ENCODE results near the gene FKBP3.
"Not testable (repeated sequence)": the region's sequence is repeated elsewhere in the genome, so short reads cannot be mapped to it uniquely, and the experiment has no call there.

FKBP3 gene

DNA sequence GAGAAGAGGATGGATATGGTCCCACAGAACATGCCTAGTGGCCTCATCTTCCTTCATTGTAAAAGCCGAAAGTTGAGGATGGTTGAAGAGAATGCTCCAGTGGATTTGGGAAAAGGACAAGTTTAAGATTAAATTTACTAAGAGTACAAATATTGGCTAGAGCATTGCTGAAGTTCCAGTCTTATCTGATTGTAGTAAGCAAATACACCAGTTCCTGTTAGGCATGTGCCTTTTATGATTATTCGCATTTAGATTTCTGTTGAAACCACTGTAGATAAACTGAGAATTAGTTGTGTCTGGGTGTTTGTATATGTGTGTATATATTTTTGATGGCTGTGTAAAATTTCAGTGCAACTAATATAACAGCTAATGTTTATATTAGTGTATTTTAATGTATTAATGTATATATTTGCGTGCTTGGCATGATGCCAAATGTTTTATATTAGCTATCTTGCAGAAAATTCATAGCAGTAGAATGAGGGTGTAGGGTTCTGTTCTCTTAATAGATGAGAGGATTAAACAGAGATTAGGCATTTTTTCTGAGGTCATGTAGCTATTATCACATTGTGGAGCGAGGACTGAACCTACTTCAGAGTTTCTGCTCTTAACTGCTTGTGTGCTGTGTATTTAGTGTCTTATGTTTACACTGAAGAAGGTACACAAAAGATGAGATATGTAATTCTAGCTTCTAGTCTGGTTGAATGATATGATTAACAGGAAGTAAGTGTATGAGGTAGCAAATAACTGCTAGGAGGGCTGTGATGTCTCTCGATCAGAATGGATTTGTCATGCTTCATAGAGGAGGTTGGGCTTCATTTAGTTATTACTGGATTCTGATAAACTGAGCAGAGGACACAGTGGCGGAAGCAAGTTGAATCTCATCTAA is 21.1 kb downstream of the FKBP3 start:
- DNase-seq (ENCODE audit: low read depth) = no peak

DNA sequence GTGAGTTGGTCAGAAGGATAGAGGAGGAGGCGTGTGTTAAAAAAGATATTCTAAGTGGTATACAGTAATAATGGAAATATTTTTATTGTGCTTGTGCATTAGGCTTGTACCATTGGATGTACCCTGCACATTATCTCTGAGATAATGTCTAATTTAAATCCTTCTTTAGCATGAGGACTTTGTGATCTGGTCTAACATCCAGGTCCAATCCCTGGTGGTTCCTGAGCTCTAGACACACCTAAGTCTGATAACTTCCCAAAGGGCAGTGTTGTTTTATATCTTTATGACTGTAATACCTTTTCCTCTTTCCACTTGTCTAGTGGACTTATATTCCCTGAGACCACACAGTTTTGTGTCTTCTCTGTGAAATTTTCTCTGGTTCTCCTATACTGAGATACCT is 29.7 kb downstream of the FKBP3 start:
- no peak for DNase-seq (ENCODE audit: low read depth)

DNA sequence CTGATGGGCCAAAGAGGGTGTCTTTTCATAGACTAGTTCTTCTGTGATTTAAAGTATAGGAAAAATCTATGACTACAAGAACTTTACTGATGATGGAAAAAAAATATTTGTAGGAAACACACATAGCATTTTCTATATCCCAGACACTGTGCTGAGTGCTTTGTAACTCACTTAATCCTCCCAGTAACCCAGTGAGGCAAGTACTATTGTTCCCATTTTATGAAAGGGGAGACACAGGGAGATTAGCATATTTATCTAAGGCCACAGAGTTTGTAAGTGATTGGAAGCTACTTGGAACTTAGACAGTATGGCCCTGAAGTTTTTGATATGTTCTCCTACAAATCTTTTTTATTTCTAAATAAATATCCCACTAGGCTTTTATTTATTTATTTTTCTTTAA is 30.5 kb downstream of the FKBP3 start:
- DNase-seq (ENCODE audit: low read depth) = no peak

DNA sequence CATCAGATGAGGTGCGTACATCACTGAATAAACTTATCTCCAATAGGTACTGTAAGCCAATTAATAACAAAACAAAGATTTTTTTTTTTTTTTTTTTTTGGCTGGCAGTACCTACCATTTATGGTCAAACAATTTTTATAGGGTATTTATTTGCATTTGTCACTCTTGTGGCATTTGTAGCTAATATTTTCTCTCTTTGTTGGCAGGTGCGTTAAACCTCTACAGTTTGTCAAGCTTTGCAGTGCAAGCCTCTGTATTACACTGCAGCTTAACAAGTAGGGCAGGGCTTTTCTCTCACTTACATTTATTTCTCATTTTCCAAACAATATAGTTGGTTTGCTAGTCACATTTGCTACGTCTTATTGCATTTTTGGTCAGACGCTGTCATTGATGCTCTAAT is 38.1 kb downstream of the FKBP3 start:
- DNase-seq (ENCODE audit: low read depth) = no peak

DNA sequence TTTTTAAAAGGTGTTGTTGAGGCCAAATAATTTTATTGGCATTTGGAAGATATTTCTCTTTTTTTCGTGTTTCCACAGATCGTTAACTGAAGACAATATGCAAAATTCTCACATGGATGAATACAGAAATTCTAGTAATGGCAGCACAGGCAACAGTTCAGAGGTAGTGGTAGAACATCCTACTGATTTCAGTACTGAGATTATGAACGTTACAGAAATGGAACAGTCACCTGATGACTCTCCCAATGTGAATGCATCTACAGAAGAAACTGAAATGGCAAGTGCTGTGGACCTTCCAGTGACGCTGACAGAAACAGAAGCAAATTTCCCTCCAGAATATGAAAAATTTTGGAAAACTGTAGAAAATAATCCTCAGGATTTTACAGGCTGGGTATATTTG is 39.1 kb downstream of the FKBP3 start:
- DNase-seq (ENCODE audit: low read depth) = no peak

DNA sequence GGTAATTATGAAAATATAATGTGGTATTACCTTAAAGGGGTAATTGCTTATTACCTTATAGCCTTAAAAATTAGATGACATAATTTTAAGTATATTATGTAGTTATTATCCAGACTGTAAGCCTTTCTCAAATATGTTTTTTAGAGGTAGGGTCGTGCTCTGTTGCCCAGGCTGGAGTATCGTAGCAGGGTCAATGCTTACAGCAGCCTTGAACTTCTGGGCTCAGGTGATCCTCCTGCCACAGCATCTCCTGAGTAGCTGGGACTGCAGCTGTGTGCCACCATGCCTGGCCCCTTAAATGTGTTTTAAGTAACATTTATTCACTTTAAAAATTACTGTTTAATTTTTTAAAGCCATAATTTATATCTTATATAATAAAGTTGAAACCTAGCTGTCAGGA is 40.0 kb downstream of the FKBP3 start:
- DNase-seq (ENCODE audit: low read depth) = no peak

DNA sequence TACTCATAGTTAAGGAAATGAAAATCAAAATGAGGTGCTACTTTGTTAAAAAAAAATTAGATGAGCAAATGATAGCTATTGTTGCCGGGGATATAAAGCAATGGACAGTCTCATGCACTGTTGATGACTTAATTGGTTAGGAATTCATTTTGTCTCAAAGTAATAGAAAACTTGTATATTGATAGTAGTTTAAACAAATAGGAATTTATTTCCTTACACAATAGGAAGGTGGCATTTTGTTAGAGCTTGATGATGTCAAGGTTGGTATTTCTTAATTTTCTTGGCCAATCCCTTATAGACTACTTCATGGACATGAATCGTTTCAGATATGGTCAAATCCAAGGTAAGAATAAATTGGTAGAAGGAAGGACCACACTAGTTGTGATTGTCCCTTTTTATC is 42.6 kb downstream of the FKBP3 start:
- no peak for DNase-seq (ENCODE audit: low read depth)

DNA sequence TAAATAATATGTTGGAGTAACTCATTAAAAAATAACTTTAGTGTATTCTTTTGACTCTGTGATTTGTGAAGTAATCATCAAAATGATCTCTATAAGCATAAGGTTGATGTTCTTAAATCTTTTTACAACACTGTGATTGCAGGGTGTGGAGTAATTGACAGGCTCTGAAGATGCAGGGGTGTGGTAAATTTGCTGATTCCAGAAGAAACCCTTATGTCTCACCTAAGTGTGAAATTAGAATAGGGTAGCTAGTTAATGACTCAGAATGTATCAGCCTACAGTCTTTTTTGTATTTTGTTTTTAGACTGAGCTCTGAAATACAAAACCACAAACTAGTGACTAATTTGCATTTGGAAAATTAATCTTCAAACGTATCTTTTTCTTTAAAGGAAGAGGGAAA is 44.5 kb downstream of the FKBP3 start:
- no peak for DNase-seq (ENCODE audit: low read depth)

DNA sequence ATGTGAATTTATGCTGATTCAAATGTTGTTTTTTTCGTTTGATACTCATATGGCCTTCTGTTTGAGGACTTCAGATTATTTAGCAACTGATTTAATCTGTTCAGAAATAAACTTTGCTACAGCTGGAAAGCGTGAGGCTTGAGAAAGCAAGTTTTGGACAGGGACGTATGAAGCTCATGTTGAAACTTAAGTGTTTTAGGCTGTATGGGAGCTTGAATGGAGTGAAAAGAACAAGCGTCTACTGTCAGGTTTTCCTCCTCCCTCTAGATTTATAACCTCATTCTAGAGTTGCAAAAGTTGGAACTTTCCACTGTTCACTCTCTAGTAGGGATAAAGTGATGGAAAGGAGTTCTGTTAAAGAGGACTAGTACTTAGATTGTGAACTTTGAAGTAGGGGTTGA is 49.3 kb downstream of the FKBP3 start:
- DNase-seq (ENCODE audit: low read depth) = no peak

DNA sequence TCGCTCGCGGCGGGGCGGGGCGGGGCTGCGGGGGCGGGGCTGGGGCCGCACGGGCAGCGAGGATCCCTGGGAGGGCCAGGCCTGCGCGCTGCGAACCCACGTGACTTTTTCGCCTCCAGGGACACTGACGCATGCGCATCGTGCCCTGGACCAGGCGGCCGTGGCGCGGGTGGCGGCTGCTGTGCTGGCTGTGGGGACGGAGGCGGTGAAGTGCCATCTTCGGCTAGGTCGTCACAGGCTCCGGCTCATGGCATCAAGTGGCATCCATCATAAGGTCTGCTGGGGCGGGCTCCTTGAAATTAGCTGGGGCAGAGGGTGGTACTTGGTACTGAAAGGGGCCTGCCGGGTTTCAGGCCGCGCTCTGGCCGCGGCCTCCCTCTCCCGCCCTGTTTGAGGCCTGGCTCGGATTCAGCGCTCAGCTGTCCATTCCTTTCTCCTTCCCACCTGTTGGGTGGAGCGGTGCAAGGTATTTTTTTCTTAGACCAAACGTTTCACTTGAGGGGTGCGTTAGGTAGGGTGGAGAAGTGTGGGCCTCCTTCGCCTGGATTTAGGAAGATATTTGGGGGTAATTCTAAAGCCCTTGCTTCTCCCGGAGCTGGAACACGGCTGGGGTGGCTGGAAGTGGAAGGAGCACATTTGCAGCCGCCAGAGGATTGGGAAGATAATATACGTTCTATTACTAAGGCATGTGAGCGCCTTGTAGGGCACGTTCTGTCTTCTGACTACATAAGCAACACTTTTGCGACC is 50.1 kb downstream of the FKBP3 start, which contains the start of gene PRPF39:
PRPF39 (plus strand) TSS at position 141 of the 747 bp plus-strand sequence. CDS start 11,124 bp downstream, outside the sequence.
- DNase-seq (ENCODE audit: low read depth) = peak; percentile 96

DNA sequence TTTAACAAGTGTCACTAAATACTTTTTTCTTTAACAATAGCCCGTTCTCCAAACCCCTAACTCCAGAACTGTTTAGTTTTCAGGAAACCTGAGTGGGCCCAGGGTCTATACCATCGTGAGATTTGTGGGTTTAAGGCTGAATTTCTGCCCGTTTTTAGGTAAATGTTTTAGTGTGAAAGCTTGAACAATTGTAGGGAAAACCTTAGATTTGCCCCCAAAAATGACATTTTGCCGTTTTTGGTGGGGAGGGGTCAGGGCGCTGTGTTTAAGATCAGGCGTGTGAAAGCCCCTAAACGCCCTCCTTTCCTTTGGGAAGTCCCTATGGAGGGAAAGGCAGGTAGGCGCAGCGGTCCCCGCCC is 50.7 kb downstream of the FKBP3 start:
- no peak for DNase-seq (ENCODE audit: low read depth)

DNA sequence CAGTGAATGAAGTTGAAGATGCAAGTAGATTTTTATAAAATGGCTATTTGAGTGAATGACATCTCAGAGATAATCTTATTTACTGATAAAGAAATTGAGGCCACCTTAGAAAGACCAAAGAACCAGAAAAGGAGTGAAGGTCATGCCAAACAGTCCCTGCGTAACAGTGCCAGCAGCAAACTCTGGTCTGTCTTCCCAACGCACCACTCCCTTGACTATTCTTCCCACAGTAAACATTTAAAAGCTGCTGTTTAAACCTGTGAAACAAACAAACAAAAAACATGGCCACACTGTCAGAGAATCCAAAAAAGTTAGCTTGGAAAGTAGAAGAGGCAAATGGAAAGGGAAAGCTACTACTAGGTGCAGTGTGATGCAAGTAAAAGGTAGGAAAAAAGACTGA is 51.9 kb downstream of the FKBP3 start:
- DNase-seq (ENCODE audit: low read depth) = no peak

DNA sequence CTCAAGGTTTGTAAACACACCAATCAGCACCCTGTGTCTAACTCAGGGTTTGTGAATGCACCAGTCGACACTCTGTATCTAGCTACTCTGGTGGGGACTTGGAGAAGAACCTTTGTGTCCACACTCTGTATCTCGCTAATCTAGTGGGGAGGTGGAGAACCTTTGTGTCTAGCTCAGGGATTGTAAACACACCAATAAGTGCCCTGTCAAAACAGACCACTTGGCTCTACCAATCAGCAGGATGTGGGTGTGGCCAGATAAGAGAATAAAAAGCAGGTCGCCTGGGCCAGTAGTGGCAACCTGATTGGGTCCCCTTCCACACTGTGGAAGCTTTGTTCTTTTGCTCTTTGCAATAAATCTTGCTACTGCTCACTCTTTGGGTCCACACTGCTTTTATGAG is 53.2 kb downstream of the FKBP3 start:
- not testable (repeated sequence) for DNase-seq (ENCODE audit: low read depth)

DNA sequence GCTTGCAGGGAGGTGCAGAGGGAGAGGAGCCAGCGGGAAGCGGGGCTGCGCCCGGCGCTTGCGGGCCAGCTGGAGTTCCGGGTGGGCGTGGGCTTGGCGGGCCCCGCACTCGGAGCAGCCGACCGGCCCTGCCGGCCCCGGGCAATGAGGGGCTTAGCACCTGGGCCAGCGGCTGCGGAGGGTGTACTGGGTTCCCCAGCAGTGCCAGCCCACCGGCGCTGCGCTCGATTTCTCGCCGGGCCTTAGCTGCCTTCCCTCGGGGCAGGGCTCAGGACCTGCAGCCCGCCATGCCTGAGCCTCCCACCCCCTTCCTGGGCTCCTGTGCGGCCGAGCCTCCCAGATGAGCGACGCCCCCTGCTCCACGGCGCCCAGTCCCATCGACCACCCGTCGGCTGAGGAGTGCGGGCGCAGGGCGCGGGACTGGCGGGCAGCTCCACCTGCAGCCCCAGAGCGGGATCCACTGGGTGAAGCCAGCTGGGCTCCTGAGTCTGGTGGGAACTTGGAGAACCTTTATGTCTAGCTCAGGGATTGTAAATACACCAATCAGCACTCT is 53.8 kb downstream of the FKBP3 start:
- DNase-seq (ENCODE audit: low read depth) = not testable (repeated sequence)

DNA sequence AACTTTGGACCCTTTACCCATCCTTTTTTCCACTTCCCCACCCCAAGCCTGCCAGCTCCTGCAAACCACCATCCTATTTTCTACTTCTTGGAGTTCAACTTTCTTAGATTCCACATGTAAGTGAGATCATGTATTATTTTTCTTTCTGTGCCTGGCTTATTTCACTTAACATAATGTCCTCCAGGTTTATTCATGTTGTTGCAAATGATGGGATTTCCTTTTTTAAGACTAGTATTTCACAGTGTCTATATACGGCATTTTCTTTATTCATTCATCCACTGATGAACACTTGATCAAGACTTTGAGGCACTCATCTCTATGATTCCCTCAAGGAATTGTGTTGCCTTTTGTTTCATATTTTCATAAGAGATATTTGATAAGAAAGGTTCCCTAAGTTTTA is 56.0 kb downstream of the FKBP3 start:
- no peak for DNase-seq (ENCODE audit: low read depth)

DNA sequence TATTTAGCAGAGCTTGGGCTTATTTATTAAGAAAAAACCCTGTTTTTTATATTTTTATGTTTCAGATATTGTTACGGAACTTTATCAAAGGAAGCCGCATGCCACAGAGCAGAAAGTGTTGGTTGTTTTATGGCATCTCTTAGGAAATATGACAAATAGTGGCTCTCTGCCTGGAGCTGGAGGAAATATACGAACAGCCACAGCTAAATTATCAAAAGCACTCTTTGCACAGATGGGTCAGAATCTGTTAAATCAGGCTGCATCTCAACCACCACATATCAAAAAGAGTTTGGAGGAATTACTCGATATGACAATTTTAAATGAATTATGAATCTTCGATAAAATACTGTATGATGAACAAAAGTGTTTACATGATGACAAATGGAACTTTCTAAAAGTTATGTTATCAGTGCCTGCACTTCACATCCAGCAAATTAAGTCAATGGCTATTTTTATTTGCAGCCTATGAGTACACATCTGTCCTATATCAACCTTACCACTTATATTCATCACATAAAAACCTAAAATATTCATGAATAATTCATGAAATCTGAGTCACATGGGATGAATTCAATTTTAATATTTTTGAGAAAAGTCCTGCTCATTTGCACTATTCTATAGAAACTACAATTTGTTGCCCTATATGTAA is 60.9 kb downstream of the FKBP3 start:
- no peak for DNase-seq (ENCODE audit: low read depth)

DNA sequence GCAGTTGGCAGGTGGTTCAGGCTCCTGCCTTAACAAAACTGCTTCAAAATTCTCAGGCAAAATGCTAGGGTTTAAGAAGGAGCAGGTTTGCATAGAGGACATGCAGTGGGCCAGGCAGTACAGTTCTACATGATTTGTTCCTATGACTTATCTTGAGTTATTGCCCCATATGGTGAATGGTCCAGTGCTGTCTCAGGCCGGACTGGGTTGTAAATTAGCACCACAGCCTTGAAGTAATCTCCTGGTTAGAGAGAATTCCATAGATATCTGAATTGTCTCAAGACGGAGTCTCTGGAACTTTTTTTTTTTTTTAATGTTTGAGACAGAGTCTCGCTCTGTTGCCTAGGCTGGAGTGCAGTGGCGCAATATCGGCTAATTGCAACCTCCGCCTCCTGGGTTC is 62.2 kb downstream of the FKBP3 start:
- DNase-seq (ENCODE audit: low read depth) = no peak

DNA sequence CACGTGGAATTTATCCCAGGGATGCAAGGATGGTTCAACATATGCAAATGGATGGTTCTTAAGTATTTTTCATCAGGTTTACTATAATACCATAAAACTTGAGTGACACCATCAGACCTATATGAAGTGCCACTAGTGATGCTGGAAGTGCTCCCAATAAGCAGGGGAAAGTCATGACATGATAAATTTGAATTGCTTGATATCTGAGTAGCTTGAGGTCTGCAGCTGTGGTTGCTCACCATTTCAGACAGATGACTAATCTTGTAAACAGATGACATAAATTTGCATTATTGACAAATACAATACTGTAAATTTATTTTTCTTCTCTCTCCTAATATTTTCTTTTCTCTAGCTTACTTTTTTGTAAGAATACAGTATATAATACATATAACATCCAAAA is 64.1 kb downstream of the FKBP3 start:
- no peak for DNase-seq (ENCODE audit: low read depth)

DNA sequence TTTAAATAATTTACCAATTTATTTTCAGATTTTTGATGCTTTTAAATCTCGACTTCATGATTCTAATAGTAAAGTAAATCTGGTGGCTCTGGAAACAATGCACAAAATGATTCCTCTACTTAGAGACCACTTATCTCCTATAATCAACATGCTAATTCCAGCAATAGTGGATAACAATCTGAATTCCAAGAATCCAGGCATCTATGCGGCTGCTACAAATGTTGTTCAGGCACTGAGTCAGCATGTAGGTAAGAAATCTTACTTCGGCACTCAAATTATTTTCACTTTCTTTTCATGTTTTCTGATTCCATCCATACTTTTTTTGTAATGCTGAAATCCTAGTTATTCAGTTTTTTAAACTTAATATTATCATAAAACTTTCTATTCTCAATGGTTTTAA is 65.9 kb downstream of the FKBP3 start:
- no peak for DNase-seq (ENCODE audit: low read depth)

DNA sequence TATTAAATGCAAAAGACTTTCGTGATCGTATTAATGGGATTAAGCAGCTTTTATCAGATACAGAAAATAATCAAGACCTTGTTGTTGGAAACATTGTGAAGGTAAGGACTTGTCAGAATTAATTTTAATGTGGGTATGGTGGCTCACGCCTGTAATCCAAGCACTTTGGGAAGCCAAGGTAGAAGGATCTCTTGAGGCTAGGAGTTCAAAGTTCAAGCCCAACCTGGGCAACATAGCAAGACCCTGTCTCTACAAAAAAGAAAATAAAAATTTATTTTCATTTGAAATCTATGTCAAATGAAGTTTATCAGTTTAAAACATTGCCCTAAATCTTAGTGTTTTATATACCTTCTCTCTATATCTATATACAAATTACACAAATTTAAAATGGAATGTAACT is 67.6 kb downstream of the FKBP3 start:
- no peak for DNase-seq (ENCODE audit: low read depth)

DNA sequence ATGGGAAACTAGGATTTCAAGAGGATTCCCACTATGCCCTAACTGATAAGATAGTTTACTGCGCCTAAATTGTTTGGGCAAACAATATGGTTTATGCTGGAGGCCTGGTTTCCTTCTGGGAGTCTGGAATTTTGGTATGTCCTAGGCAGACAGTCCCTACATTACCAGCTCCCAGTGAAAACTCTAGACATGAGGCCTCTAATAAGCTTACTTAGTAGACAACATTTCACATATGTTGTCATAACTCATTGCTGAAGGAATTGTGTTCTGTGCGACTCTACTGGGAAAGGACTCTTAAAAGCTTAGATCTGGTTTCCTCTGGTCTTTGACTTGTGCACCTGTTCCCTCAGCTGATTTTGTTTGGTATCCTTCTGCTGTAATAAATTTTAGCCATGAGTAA is 68.3 kb downstream of the FKBP3 start:
- DNase-seq (ENCODE audit: low read depth) = no peak

Data from activated T-cell treated with anti-CD3 and anti-CD28 coated beads for 48 hours (primary cell).